CD4-positive, alpha-beta T cell treated with Interleukin-6 at 100 ng/mL for 8 hours (primary cell): Measurements from ENCODE around the gene C10orf143.
"Not testable (repeated sequence)": the region's sequence is repeated elsewhere in the genome, so short reads cannot be mapped to it uniquely, and the experiment has no call there.

Source experiments
- DNase-seq: peaks from one replicate; pipeline ENCODE4 v3.0.0-alpha.2; 2020; ENCODE audit warnings: mixed read lengths, low spot score

Gene C10orf143

GRCh38 chr10:130111113-130111851 lies 652 bp upstream of the C10orf143 start:
- DNase-seq = peak; percentile 96

GRCh38 chr10:130109796-130110245 lies 809 bp downstream of the C10orf143 start:
- DNase-seq = peak; percentile 77

DNA sequence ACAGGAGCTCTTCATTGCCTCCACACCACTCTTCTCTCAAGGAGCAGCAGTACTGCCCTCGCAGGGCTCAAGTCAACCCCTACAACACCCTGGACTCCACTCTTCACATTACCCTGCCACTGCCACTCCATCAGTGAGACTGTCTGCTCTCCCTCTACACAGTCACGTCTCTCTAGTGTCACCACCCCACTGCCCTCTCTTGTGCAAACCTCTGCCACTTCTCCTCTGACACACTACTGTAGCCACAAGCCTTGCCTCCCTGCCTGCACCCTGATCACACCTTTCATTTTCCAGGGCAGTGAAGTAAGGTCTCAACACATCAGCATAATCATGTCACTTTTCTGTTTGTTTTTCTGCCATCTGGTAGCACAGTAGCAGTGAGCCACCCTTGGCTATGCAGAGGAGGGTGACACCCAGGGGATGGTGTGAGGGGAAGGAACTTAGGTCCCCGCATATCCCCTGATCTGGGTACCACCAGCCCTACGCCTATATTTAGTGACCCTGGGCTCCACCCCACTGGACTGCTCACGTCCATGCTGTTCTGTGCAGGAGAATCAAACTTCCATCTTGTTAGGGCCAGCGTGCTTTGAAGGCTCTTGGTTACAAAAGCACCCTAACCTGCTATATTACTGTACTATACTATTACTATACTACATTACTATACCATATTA lies 1.6 kb downstream of the C10orf143 start:
- DNase-seq = no peak

GRCh38 chr10:130108146-130108545 lies 2.5 kb downstream of the C10orf143 start:
- DNase-seq = not testable (repeated sequence)

DNA sequence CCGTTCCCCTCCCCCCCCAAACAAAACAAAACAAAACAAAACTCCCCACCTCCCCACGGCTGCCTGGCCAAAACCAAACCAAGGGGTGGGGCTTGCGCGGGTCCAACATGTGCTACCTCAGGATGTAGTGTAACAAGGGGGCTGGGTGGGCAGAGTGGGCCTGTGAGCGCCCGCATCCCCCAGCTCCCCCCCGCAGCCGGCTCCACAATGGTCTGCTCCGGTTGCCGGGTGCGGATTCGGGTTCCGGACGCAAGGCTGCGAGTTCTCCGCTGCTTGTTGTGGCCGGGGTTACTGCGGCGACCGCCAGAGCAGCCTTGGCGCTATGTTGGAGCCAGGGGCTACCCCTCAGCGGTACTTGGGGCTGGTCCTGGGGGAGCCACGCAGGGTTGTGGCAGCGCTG lies 4.9 kb downstream of the C10orf143 start:
- no peak for DNase-seq

GRCh38 chr10:130099344-130099743 lies 11.3 kb downstream of the C10orf143 start:
- no peak for DNase-seq

DNA sequence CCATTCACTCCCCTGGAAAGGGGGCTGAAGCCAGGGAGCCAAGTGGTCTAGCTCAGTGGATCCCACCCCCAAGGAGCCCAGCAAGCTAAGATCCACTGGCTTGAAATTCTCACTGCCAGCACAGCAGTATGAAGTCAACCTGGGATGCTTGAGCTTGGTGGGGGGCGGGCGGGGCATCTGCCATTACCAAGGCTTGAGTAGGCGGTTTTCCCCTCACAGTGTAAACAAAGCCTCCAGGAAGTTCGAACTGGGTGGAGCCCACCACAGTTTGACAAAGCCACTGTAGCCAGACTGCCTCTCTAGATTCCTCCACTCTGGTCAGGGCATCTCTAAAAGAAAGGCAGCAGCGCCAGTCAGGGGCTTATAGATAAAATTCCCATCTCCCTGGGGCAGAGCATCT lies 20.1 kb downstream of the C10orf143 start:
- DNase-seq = not testable (repeated sequence)

DNA sequence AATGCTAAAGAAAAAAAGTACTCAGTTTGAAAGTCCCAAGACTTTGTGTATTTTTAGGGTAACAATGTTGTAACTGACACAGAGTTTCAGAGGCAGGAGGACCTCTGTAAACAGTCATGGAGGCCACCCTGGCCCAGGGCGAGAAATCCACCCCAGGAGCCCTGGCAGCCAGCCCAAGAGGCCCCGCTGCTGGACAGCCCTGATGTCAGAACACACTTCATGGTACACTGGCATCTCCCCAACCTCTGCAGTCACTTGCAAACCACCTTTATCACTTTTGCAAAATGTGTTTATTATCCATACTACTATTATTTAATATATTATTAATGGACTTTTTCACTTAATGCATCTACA lies 30.2 kb downstream of the C10orf143 start:
- DNase-seq = no peak

GRCh38 chr10:130079614-130080460 lies 30.8 kb downstream of the C10orf143 start:
- DNase-seq = no peak

- no peak for DNase-seq
These were observed 32.5 kb downstream of the C10orf143 start for GRCh38 chr10:130078120-130078519.

GRCh38 chr10:130076681-130077080 lies 33.9 kb downstream of the C10orf143 start:
- no peak for DNase-seq

DNA sequence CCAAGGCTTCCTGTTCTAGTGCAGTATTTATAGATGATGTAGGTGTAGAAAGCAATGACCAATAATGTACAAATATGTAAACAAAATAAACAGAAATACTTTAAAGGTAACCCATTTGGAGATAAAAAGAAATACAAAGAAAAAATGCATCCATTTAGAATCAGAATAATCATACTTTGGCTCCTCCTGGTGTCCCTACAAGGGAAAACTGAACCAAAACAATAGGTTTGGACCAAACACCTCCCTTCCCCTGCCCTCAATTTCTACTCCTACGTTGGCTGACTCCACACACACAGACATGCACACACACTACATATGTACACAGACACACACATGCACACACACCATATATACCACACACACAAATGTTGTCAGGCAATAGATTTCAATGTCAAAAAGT lies 36.0 kb downstream of the C10orf143 start:
- DNase-seq = no peak

DNA sequence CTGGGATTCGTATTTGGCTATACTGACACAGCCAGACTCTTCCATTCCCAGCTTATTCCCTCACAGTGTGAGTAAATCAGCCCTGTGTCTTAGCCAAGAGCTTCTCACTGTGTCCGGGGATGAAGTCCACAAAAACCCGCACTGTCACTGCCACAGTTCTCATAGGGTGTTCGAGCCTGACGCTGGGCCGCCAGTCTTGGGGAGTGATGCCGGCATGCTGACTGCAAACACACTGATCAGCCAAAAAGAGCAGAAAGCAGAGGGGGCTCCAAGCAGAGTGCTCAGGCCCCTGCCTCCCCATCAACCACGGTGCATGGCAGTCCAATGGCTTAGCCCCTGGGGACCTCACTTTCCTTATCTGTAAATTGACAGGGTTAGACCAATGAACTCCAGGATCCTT lies 36.7 kb downstream of the C10orf143 start:
- no peak for DNase-seq

- DNase-seq = no peak
These were observed 38.4 kb downstream of the C10orf143 start for GRCh38 chr10:130072247-130072646.

GRCh38 chr10:130067893-130068292 lies 42.7 kb downstream of the C10orf143 start:
- DNase-seq = no peak

- DNase-seq = no peak
These were observed 43.9 kb downstream of the C10orf143 start for GRCh38 chr10:130066743-130067142.

DNA sequence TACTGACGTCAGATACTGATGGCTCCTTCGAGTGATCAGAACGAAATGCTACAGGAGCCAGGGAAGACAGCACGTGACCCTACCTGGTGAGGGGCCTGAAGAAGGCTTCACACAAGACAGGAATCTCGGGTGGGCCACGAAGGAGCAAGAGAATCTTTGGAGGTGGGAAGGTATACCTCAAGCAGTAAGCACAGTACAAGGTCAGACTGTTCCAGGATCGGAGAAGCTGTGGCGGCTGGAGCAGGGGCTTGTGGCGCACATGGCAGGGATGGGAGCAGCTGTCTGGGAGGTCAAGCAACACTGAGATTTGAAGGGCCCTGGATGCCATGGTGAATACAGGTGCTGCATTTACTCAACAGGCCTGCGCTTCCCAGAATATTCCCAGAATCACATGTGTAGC lies 45.4 kb downstream of the C10orf143 start:
- no peak for DNase-seq

DNA sequence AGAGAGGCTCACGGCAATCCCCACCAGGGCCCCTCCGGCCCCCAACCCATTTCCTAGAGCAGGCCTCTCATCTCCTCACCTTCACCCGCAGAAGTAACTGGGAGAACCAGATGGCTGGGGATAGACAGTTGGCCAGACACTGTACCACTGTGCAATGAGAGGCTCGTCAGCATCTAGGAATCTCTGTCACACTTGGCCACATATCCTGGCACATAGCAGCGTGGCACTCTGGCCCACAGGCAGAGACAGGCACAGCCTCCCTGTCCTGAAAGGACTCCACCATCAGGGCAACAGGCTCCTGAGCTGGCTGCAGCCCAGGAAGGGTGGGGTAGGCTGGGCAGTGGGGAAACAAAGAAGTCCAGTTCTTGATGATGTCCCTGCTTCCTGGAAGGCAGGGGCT lies 45.8 kb downstream of the C10orf143 start:
- DNase-seq = no peak

DNA sequence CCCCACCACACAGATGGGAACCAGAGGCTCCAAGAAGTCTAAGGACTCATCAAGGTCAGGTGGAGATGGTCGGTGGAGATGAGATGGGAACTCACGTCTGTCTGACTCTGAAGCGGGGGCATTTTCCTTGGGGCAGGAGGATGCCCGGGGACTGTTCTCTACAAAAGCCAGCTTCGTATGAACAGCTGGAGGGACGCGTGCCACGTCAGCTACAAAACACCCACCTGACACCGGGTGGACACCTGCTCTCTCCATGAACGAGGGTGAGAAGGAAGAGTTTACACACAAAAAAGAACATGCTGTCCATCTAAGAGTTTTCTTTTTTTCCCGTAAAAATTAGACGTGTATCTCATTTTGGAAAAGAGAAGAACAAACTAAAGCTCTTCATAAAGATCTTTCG lies 47.7 kb downstream of the C10orf143 start:
- DNase-seq = no peak

GRCh38 chr10:130062201-130062600 lies 48.4 kb downstream of the C10orf143 start:
- DNase-seq = no peak

GRCh38 chr10:130061760-130062159 lies 48.9 kb downstream of the C10orf143 start:
- DNase-seq = no peak

- DNase-seq = no peak
These were observed 56.6 kb downstream of the C10orf143 start for GRCh38 chr10:130054021-130054420.

- DNase-seq = no peak
These were observed 57.1 kb downstream of the C10orf143 start for GRCh38 chr10:130053561-130053960.
